Skin epidermis (tissue), 12 donors: Measurements from ENCODE around the gene CELF4.

Experiments
- H3K27ac ChIP-seq, 21 experiments: fragments of 200-600 bp; sonication (generic) in 11 of 21; one replicate each; pipeline ENCODE4 v1.5.0; 2020; ENCODE audit warnings: mild to moderate bottlenecking in 3 of 21, inconsistent platforms in 2 of 21, moderate library complexity in 2 of 21
- H3K4me3 ChIP-seq, 7 experiments: fragments of 200-600 bp; sonication (generic) in 2 of 7; one replicate each; pipeline ENCODE4 v1.5.0; 2020; ENCODE audit warnings: inconsistent platforms in 2 of 7, mild to moderate bottlenecking in 2 of 7, moderate library complexity in 1 of 7

CELF4 gene

DNA sequence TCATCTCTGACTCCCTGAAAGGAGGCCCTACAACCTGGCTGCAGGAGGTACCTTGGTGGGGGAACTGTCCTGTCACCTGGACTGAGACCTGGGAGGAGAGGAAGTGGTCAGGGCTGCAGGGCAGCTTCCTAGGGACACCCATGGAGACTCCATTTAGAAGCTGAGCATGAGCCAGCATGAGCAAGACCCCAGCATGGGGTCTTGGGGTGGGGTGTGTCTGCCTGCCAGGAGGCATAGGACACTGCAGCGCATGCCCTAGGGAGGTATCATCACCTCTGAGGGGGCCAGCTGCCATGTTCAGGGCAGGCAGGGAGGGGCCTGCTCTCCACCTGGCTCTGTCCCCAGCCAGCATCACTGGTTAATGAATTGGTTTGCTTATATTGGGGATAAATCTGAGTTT, 249.7 kb downstream of the CELF4 start:
- H3K4me3 ChIP-seq, result no peak overlapping the region
- no peak overlapping the region for H3K27ac ChIP-seq

DNA sequence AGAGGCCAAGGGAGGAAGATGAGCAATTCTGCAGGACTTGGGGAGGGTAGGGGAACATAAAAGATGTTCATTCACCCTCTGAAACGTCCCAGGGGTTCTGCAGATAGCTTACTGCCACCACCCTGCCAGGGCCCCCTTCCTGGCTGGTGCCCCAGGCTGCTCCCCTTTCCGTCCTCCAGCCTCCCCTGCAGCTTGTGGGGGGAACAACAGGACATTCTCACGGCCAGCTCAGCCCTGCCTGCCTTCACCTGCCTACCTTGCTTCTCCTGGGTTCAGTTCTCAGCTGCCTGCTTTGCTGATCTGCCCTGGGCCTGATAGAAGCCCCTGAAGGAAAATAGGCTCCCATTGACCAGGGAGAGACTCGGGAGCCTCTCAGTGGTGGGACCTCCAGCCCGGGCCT, 251.1 kb downstream of the CELF4 start:
- Histone ChIP-seq H3K4me3 (no peak overlapping the region), H3K27ac (no peak overlapping the region)

DNA sequence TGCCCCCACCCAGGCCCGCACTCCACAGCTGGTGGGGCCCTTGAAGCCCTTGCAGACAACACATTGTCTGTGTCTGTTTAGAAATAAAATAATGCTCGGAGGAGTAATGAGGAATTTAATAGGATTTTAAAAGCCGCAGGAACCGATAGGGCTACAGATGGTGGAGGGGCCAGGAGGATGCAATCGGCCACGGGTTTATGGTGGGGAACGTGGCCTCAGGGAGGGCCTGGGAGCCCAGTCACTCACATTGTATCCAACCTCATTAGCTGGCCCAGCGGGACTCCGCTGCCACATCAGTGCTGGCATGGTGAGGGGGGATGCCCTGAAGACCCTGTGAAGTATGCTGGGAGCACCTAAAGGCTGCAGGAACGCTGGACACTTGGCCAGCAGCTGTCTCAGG, 252.0 kb downstream of the CELF4 start:
- no peak overlapping the region for H3K27ac ChIP-seq
- H3K4me3 ChIP-seq, result no peak overlapping the region

DNA sequence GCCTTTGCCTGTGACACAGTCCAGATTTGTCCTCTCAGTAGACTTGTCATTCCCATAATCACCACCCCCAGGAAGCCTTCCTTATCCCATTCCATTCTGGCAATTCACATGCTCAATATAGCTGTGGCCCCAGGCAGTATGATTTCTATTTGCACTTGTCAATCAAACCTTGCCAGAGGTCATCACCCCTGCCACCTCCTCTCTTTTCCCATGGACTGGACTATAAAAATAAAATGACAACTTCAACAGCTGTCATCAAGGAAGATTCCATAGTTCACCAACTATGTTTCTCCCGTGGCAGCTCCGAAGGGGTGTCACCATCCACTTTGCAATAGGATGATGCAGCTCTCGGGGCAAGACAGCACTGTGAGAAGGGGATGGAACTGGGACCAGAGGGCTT, 255.7 kb downstream of the CELF4 start:
- Histone ChIP-seq H3K4me3 (no peak overlapping the region), H3K27ac (no peak overlapping the region)

DNA sequence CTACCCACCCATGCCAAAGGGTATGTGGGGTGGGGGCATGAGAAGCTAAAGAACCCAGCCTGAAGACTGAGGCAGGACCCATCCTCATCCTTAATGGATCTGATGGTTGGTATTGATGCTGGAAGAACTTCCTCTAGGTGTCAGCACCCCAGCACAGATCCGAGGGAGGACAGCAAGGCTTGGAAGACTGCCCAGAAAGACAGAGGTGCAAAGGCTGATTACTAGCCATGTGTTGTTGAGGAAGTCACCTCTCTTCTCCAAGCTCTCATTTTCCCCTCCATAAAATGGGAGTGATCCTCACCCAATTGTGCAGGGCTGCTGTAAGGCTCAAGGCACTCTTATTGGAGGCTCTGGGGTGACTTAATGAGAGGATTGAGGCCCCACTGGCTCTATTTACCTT, 256.5 kb downstream of the CELF4 start:
- no peak overlapping the region for H3K4me3 ChIP-seq
- H3K27ac ChIP-seq, result no peak overlapping the region

DNA sequence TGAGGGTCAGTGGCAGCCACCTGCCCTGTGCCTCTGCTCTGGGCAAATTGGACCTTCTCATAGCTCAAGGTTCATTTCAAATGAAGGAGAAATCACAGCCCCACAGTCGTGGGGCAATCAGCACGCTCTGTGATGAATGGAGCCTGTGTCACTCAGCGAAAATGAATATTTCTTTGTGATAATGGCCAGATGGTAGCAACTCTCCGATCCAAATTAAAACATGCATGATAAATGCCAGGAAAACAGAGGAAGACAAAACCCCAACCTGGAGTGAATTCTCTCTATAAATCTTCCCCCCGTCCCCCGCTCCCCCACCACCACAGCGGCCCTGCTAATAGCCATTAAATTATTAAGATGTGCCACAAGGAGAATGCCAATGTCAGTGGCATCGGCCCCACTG, 258.4 kb downstream of the CELF4 start:
- H3K4me3 ChIP-seq, result no peak overlapping the region

DNA sequence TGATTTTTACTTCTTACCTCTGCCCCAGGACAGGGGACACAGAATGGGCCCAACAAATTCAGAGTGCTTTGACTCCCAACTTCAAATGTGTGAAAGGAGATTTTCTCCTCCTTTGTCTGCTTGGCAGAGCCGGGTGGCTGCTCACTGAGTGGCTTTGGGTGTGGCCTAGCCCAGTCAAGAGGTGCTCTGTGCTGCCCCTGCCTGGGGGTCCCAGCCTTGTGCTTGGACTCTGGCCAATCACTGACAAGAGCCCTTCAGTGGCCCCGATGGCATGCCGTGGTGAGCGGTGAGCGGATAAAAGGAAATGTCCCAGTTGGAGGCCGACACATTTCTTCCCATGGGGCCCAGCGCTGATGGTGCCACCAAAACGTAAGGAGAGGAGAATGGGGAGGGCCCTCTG, 259.2 kb downstream of the CELF4 start:
- H3K27ac ChIP-seq, result no peak overlapping the region

More for the DNA sequence above, 258.4 kb downstream of the CELF4 start:
- H3K27ac ChIP-seq, result no peak overlapping the region

DNA sequence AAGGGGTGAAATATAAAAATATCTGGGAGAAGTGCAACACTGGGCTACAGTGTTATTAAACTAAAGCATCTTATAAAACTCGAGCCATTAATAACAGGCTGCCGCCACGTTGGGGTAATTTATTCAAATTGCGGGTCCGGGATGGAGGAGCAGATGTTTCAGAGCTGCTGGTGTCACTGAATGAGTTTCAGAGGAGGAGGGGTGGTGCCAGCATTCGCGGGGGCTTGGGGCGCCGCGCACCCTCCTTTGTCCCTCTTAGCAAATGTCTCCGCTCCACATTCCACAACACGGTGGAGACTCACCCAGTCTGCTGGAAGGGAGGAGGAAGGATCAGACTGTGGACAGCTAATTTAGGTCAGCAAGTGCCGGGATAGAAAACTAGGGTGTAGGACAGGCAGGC, 260.5 kb downstream of the CELF4 start:
- H3K27ac ChIP-seq, result no peak overlapping the region
- no peak overlapping the region for H3K4me3 ChIP-seq

More for the DNA sequence above, 259.2 kb downstream of the CELF4 start:
- no peak overlapping the region for H3K4me3 ChIP-seq

DNA sequence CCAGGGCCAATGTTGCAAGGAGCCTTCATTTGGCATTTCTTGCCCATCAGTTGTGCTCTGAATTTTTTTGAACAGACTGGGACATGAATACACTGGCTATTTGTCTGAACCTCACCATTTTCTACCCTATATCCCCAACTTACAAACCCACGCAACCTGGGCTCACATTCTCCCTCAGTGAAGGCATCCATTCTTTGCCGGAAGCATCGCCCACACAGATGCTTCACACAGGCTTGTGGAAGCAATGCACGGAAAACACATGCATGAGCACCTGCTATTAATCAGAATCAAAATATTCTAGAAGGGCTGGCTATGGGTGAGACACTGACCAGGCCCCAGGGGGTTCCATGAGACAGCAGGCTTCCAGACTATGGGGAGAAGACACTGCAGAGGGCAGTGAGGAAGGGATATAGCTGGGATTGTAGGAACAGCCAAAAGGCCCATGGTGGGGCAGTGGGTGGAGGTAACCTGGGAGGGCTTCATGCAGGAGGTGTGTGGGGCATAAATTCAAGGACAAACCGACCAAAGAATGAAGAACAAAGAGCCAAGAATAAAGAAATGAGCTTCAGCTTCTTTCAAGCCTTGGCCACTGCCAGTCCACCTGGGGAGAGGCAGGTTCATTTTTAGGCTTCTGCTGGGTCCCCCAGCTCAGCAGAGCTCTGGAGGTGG, 261.5 kb downstream of the CELF4 start:
- no peak overlapping the region for H3K4me3 ChIP-seq
- H3K27ac ChIP-seq, result no peak overlapping the region

DNA sequence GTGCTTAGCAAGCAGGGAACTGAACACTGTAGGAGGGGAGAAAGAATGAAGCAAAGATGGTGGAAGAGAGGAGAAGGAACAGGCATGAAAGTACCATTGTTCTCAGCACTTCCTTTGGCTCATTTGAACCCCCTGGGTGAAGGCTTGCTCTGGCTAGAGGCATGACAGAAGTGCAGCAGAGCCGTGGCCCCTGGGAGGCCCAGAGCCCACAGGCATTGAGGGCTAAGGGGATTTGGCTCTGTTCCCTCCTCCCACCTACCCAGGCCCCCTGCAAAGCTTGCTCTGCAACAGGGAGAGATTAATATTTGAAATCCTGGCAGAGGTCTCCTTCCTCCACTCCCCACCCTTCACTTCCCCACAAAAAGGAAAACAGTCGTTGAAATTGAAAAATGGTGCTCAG, 262.6 kb downstream of the CELF4 start:
- Histone ChIP-seq H3K27ac (no peak overlapping the region), H3K4me3 (no peak overlapping the region)

DNA sequence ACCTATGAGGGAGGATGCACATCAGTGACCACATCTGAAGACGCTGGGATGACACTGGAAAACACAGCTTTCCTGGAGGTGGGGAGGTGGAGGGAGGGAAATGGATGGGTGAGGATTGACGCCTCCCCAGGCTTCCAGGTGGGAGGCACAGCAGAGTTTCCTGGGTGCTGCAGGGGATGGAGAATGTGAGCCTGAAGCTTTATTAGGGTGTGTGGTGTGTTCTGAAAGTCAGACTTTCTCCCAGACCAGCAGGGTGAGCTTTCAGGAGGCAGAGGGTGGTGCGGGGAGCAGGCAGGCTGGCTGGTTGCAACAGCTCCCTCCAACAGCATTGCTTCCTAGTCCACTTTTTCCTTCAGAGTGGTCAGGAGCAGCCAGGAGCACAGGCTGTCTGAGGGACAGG, 263.1 kb downstream of the CELF4 start:
- Histone ChIP-seq H3K27ac (no peak overlapping the region), H3K4me3 (no peak overlapping the region)

DNA sequence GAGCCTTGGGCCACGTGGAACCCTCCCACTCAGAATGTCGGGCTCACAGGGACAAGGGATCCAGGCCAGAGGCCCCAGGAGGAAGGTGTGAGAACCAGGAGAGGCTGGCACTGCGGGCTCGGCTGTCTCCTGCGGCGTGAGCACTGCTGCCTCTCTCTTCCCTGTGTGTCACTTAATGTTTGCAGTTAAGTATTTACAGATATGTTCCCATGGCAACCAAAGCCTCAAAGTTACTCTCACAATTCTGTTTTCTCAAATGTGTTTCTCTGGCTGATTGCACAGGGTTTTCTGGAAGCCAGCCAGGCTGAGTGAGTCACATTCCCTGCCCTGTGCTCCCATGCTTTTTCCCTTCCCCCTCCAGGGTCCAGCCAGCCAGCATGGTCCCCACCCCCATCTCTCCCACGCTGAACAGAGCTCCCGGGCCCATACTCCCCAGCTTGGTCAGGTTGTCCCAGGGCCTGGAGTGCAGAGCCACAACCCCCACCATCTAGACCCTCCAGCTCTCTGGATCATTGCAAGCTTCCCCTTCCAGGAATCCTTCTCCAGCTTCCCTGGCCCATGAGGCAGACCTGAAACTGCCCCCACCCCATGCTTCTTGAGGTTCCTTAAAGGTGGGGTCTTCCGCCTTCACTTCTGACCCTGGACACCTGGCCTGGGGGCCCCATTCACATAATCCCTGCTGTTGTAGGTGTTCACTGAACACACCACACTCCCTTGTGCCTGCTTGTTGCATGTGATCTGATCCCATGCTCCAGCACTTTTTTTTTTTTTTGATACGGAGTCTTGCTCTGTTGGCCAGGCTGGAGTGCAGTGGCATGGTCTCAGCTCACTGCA, 265.9 kb downstream of the CELF4 start:
- peak overlapping the region in 2 of 21 experiments; percentile 3 to 37 for H3K27ac ChIP-seq

DNA sequence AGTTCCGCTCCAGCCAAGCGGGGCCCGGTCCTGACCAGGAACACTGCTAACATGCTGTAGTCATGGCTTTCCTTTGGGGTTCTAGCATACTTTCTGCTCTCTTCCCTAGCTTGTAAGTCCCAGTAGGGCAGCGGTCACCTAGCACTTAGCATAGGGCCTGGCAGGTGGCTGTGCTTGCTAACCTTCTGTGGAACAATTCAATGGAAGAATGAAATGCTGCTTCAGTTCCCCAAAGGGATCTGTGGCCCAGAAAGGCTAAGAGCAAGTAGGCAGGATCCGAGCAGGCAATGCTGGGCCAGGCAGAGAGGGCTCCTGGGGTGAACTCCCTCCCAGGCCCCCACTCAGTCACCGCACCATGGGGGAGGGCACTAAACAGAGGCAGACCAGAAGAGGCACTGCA, 266.8 kb downstream of the CELF4 start:
- H3K4me3 ChIP-seq, result no peak overlapping the region
- no peak overlapping the region for H3K27ac ChIP-seq

More for the DNA sequence above, 265.9 kb downstream of the CELF4 start:
- no peak overlapping the region for H3K4me3 ChIP-seq

DNA sequence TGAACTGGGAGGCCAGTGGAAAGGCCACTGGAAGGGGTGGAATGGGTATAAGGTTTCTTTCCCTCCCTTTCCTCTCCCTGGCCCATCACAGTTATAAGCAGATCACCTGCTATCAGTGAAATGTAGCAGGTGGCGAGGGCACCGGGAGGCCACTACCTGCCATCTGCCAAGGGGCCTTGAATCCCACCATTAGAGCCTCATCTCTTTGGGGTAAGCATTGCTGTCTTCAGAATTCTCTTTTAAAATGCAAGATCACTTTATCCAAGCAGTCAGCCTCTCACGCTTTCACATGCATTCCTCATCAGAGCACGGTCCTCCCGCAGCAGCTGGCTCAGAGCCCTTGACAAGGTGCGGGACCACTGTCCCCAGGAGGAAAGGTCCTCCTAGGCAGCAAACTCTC, 268.5 kb downstream of the CELF4 start:
- H3K27ac ChIP-seq, result no peak overlapping the region
- no peak overlapping the region for H3K4me3 ChIP-seq

DNA sequence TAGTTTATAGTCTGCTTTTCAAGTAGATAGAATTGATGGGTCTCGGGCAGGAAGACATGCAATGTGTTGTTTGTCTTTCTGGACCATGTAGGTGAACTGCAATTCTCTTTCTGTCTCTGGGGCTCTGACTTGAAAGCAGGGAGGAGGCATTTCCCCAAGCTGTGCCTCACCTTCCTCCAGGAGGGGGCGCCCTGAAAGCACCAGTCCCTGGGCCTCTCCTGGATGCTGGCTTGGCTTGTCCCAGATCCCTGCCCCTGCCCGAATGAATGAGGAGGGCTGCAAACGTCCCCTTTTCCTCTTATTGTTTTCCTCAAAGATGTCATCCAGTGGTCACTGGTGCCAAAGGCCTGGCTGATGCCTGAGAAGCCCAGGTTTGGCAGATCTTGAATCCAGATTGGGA, 270.6 kb downstream of the CELF4 start:
- Histone ChIP-seq H3K27ac (no peak overlapping the region), H3K4me3 (no peak overlapping the region)

DNA sequence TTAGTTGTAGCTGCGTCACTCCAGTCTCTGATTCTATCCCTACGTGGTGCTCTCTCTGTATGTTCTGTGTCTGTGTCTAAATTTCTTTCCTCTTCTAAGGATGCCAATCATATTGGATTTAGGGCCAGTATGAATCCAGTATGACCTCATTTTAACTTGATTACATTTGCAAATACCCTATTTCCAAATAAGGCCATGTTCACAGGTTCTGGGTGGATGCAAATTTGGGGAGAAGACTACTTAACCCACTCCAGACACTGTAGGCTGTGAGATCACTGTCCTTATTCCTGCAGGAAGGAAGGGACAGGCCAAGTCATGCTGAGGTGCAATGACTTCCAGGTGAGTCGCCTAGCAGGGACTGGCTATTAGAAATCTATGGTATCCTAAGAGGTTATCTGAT, 272.2 kb downstream of the CELF4 start:
- Histone ChIP-seq H3K4me3 (no peak overlapping the region), H3K27ac (no peak overlapping the region)

DNA sequence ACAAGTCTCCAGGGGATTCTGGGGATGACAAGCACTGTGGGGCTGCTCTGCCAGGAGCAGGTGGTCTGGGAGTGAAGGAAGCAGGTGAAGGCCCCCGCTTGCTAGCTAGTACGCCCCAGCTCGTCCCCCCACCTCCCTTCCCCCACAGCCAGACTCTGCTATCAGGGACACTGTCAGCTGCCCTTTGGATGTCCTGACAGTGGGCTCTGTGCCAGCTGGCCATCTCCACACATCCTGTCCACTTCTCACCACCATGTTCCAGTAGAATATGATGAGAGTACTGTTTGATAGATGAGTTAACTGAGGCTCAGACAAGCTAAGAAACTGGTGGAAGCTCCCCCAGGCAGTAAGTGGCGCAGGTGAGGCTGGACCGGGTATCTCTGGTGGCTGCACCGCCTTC, 276.2 kb downstream of the CELF4 start:
- Histone ChIP-seq H3K27ac (no peak overlapping the region), H3K4me3 (no peak overlapping the region)

DNA sequence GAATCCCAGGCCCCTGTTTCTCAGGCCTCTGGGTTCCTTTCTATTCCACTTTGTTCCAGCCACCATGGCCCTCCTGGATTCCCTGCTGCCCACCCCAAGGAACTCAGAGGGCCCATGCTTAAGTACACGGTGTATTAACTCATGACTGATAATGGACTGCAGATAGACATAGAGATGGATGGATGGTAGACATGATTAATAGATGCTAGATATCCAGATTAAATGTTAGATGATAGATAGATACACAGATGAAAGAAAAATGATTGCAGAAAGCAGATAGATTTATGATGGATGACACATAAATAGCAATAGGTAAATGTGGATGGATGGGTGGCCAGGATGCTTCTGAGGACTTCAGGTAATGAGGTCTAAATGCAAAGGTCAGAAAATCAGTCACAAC, 278.0 kb downstream of the CELF4 start:
- H3K27ac ChIP-seq, result no peak overlapping the region
- H3K4me3 ChIP-seq, result no peak overlapping the region

DNA sequence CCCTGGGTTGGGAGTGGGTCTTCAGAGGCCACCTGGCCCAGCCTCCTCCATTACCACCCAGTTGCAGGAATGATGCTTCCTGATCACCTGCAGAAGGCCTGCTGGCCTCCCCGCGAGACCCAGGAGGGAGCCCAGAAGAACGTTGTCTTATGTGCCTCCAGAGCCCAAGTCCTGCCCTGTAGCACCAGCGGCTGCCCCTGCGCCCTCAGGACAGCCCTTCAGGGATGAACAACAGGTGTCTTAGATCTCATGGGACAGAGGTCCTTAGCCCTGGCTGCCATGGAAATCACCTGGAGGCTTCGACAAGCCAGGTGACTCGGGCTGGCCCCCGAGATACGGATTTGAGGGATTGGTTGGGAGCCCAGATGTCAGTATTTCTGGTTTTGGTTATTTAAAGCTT, 278.8 kb downstream of the CELF4 start:
- no peak overlapping the region for H3K27ac ChIP-seq

DNA sequence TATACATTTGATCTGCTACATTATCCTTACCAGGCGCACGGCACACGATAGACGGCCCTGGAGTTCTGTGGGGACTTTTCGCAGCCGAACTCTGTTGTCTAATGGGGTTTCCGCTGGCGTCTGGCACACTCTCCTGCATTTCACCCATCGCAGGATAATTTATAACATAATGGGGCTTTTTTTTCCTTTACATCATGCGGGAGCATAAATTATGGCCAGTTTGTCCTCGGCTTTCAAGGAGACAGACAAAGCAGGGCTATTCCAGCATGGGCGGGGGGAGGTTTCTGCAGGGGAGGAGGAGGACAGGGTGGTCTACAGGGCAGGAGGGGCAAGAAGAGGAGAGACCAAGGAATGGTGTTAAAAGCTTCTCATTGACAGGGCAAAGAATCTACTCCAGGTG, 279.8 kb downstream of the CELF4 start:
- Histone ChIP-seq H3K27ac (no peak overlapping the region), H3K4me3 (no peak overlapping the region)

More for the DNA sequence above, 278.8 kb downstream of the CELF4 start:
- no peak overlapping the region for H3K4me3 ChIP-seq

DNA sequence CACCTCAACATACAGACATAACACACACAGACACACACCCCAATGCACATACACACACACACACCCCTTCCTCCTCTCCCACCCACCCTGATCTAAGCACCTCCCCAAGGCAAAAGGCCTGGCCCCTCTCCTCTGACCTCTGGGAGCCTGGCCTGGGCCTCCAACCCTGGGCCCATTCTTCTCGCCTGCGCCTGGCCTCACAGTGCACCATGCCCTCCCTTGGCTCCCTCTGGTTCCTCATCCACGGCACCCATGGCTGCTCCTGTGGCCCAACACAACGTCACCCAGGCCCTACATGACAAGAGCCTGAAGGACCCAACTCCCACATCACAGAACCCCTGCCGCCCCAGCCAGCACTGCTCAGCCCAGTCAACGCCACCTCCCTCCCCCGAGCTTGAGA, 281.3 kb downstream of the CELF4 start:
- H3K27ac ChIP-seq, result no peak overlapping the region

More for the DNA sequence above, 281.3 kb downstream of the CELF4 start:
- no peak overlapping the region for H3K4me3 ChIP-seq
